Gastrocnemius medialis (tissue), 4 donors: ENCODE data around the gene TNFRSF18.

ENCODE experiments used
- POLR2A ChIP-seq, 2 donors: fragments of 450-650 bp; IDR thresholded peaks; one replicate each; pipeline ENCODE4 v1.6.1; 2017; ENCODE audit warnings: antibody characterized with exemption in 2 of 2, mild to moderate bottlenecking in 2 of 2, moderate library complexity in 2 of 2
- TF ChIP-seq, protein P1 (sequence below), 5 experiments: fragments of 450-650 bp in 3 of 5; fragments of 200-600 bp in 2 of 5; sonication (generic) in 2 of 5; IDR thresholded peaks in 4 of 5; conservative IDR thresholded peaks in 1 of 5; 1 replicate in 4 of 5; 2 replicates in 1 of 5; pipeline ENCODE4 v1.5.1; 2016 to 2019; ENCODE audit warnings: antibody characterized with exemption in 5 of 5, mild to moderate bottlenecking in 3 of 5, moderate library complexity in 3 of 5

DNA sequence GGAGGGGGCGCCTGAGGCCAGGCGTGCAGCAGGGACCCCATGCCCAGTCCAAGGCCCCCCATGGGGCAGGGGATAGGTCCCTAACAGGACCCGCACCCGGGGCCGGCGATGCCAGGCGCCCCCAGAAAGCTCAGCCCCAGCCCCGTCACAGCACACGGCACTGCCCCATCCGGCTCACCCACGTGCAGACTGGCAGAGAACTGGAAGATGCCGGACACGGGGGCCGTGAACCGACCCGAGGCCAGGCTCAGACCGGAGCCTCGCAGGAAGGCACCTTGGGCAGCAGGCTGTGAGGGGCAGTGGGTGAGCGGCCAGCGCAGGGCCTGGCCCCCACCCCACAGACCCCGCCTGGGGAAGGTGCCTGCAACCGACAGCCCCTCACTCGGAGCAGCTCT, 36.9 kb upstream of the TNFRSF18 start:
- TF ChIP-seq, protein P1, sequence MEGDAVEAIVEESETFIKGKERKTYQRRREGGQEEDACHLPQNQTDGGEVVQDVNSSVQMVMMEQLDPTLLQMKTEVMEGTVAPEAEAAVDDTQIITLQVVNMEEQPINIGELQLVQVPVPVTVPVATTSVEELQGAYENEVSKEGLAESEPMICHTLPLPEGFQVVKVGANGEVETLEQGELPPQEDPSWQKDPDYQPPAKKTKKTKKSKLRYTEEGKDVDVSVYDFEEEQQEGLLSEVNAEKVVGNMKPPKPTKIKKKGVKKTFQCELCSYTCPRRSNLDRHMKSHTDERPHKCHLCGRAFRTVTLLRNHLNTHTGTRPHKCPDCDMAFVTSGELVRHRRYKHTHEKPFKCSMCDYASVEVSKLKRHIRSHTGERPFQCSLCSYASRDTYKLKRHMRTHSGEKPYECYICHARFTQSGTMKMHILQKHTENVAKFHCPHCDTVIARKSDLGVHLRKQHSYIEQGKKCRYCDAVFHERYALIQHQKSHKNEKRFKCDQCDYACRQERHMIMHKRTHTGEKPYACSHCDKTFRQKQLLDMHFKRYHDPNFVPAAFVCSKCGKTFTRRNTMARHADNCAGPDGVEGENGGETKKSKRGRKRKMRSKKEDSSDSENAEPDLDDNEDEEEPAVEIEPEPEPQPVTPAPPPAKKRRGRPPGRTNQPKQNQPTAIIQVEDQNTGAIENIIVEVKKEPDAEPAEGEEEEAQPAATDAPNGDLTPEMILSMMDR (IDR thresholded peaks at IDR 0.05 in 4 of 5, conservative IDR thresholded peaks at IDR 0.05 in 1 of 5), result no peak
- TF ChIP-seq POLR2A (IDR thresholded peaks at IDR 0.05), result no peak
